GM08714 (cell line): Measurements from ENCODE around the gene PC.

Source experiments
- H3K4me3 ChIP-seq: fragments of 200-500 bp; sonication (Bioruptor generic); 2 replicates; pipeline ENCODE4 v1.5.1; 2014; ENCODE audit warnings: mild to moderate bottlenecking, low read length, inconsistent platforms
- ZNF274 ChIP-seq: IDR thresholded peaks from 2 replicates; pipeline ENCODE4 v1.6.1; 2012; ENCODE audit warnings: mild to moderate bottlenecking, low read depth, low read length

Gene PC

GRCh38 chr11:66859686-66860448, 98.3 kb downstream of the PC start:
- no peak for TF ChIP-seq ZNF274
- no peak overlapping the region for H3K4me3 ChIP-seq

DNA sequence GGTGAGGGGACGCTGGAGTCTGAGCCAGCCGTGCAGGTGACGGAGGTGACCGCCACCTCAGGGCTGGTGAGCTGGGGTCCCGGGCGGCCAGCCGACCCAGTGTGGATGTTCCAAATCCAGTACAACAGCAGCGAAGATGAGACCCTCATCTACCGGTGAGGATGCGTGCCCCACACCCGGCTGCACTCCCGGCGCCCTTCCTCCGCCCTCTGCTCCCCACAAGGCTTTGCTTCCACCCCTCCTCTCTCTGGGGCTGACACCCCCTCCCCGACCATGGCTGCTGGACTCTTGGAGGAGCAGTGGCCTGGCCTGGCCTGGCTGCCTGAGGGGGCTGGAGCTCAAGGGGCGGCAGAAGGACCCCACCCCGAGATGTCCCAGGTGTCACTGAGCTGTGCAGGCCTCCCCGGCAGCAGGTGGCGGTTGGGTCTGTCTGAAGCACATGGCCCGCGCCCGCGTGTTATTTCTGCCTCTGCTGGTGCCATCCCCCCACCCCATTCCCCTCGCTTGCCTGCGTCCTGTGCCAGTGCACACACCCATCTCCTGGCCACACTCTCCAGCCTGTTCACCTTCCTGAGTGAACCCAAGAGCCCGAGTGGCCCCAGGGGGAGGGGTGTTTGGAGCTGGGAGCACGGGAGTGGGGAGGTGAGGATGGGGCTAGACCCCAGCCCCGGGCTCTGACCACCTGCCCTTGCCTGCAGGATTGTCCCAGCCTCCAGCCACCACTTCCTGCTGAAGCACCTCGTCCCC, 99.1 kb downstream of the PC start:
- H3K4me3 ChIP-seq = no peak overlapping the region
- no peak for TF ChIP-seq ZNF274

DNA sequence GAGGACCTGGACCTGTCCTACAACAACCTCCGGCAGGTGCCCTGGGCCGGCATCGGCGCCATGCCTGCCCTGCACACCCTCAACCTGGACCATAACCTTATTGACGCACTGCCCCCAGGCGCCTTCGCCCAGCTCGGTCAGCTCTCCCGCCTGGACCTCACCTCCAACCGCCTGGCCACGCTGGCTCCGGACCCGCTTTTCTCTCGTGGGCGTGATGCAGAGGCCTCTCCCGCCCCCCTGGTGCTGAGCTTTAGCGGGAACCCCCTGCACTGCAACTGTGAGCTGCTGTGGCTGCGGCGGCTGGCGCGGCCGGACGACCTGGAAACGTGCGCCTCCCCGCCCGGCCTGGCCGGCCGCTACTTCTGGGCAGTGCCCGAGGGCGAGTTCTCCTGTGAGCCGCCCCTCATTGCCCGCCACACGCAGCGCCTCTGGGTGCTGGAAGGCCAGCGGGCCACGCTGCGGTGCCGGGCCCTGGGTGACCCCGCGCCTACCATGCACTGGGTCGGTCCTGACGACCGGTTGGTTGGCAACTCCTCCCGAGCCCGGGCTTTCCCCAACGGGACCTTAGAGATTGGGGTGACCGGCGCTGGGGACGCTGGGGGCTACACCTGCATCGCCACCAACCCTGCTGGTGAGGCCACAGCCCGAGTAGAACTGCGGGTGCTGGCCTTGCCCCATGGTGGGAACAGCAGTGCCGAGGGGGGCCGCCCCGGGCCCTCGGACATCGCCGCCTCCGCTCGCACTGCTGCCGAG, 99.8 kb downstream of the PC start:
- TF ChIP-seq ZNF274 = no peak
- no peak overlapping the region for H3K4me3 ChIP-seq

DNA sequence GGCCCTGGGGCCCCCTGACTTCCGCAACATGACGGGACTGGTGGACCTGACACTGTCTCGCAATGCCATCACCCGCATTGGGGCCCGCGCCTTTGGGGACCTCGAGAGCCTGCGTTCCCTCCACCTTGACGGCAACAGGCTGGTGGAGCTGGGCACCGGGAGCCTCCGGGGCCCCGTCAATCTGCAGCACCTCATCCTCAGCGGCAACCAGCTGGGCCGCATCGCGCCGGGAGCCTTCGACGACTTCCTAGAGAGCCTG, 100.3 kb downstream of the PC start:
- no peak for TF ChIP-seq ZNF274
- H3K4me3 ChIP-seq = no peak overlapping the region; the same call in 1 of the 2 replicates

GRCh38 chr11:66857234-66857926, 100.8 kb downstream of the PC start:
- no peak for TF ChIP-seq ZNF274
- H3K4me3 ChIP-seq = peak overlapping the region; percentile 89

DNA sequence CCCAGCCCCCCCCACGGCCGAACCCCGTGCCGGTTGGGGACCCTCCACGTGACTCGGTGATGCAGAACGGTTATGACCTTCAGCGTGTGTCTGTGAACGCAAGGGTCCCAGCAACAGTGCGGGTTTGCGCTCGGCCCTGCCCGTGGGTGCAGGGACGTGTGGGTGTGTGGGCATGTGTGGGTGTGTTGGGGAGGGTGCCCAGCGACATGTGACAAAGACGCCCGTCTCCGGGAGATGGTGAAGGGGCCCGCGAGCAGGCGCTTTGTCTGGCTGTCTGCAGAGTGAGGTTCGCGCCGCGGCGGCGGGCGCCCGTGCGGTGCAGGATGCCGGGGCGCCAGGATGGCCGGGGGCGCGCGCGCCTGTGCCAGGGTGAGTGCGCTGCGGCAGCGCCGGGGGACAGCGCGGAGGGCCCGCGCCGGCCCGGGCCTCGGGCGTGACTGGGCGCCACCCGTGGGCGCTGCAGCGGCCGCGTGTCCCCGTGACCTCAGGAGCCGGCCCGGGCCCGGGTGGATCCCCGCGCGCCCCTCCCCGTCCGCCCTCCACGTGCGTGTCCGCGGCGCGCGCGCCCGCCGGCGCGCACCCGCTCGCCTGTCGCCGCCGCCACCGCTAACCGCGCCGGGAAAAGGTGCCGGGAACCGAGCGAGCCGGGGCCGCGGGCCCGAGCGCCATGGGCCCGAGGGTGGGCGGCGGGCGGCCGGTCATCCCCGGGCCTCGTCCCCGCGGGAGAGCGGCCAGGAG, 101.5 kb downstream of the PC start, which contains the start of gene LRFN4:
Gene LRFN4 (plus strand): TSS at position 569 of the 738 bp plus-strand sequence. CDS start 681 bp downstream, outside the sequence.
- no peak for TF ChIP-seq ZNF274
- H3K4me3 ChIP-seq = peak within 1 kb of the TSS; percentile 89

- peak overlapping the region; percentile 89 for H3K4me3 ChIP-seq
- no peak for TF ChIP-seq ZNF274
Observed at GRCh38 chr11:66855574-66856495, 102.3 kb downstream of the PC start.

GRCh38 chr11:66854729-66855211, 103.4 kb downstream of the PC start:
- no peak for TF ChIP-seq ZNF274
- H3K4me3 ChIP-seq = no peak overlapping the region

DNA sequence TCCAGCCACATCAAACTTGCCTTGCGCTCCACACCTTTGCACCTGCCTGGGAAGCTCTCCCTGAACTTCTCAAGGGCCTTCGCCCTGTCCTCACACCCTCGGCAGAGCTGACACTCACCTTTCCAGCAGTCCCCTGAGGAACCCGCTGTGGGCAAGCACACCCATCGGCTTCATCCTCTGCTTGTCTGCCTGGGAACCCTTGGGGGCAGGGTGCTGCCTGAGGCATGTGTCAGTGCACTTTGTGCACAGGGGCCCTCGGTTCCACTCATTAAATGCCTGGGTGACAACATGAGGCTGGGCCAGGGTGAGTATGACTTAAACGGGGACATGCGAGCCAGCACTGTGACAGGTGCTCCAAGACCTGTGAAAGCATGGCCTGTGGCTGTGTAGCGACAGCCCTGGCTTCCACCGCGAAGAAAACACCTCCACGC, 103.9 kb downstream of the PC start:
- no peak for TF ChIP-seq ZNF274
- H3K4me3 ChIP-seq = no peak overlapping the region

DNA sequence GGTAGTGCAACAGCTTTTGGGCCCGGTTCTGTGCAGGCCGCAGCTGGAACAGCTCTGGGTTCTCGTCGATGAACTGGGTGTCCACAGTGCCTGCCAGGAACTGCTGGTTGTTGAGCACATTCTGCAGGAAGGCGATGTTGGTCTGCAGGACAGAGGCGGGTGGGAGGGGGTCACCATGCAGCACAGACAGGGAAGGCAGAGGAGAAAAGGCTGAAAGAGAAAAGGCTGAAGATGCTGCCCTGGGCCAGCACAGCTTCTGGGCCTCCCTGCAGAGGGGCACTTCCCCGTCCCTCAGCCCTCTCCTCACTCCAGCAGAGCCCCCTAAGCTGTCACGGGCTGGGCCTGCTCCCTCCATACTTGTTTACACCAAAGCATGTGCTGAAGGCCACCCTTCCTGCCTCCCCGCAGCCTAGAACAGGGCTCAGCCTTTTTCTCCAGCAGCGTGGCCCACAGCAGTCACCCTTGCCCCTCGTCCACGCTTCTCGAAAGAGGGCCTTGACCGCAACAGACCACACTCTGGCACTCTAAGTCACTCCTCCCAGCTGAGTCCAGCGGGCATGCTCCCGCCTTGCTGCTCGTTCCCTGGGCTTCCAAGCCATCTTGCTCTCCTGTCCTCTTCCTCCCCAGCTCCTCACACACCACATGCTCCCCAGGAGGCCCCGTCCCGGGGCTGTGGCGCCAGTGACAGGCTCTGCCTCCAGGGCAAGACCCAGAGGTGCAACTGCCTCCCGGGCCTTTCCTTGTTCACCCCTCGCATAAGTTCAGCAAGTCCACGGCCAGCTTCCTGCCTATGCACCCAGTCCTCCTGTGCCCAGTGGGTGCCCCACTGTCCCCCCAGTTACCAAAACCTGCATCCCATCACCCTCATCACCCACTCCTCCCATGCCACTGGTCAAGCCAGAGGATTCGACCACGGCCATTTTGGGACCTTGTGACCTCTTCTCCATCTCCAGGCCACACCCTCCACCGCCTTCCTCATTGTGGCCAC, 104.6 kb downstream of the PC start:
- H3K4me3 ChIP-seq = no peak overlapping the region
- no peak for TF ChIP-seq ZNF274
